H1 (cell line): ENCODE measurements around the gene RASGEF1C. TPM values are rescaled to one million over a fixed set of nuclear protein-coding genes. Genes with fewer than 3 reads are reported as not detected.

Experiments
- RAD21 ChIP-seq, 2 experiments: IDR thresholded peaks in 1 of 2; conservative IDR thresholded peaks in 1 of 2; 2 replicates each; pipeline ENCODE4 v1.6.1; 2011; ENCODE audit warnings: low read depth in 2 of 2, low read length in 2 of 2, improper control_type of control experiment in 1 of 2, inconsistent platforms in 1 of 2, mild to moderate bottlenecking in 1 of 2, moderate library complexity in 1 of 2
- polyA plus RNA-seq, 7 experiments: library from polyadenylated mRNA; depleted of rRNA in 3 of 7; stranded (reverse) in 5 of 7; unstranded in 2 of 7; fragments of >200 nt in 5 of 7; fragments of 200-250 nt in 2 of 7; gene quantifications; 1 replicate in 5 of 7; 2 replicates in 1 of 7; 4 replicates in 1 of 7; pipeline versions ENCODE4 v1.2.1 to v1.2.3, GENCODE V29; 2011 to 2013; ENCODE audit warnings: missing spikeins in 2 of 7, mixed read lengths in 2 of 7
- total RNA-seq: library from RNA; stranded (reverse); fragmentation: NEBNext Ultra II Directional; extraction: Animal tissue kit (Norgen Biotek cat#: 25700); gene quantifications from 2 replicates; pipeline ENCODE4 v1.2.1, GENCODE V29; 2021
- TF ChIP-seq, protein P1 (sequence below), 3 experiments: IDR thresholded peaks; 1 replicate in 2 of 3; 2 replicates in 1 of 3; pipeline versions ENCODE4 v1.5.1 to v1.6.1; 2011; ENCODE audit warnings: low read length in 3 of 3, mild to moderate bottlenecking in 3 of 3, inconsistent platforms in 2 of 3, low read depth in 1 of 3, moderate library complexity in 1 of 3; ENCODE audit not compliant: insufficient read depth in 1 of 3; ENCODE audit errors: control extremely low read depth in 1 of 3

RASGEF1C gene
- total and polyA plus RNA-seq, 2 of the 8 experiments (the other 6 are each of a cell fraction or from before 2014, with no cell fraction given), result 0.26 to 0.61 TPM

- TF ChIP-seq, protein P1, sequence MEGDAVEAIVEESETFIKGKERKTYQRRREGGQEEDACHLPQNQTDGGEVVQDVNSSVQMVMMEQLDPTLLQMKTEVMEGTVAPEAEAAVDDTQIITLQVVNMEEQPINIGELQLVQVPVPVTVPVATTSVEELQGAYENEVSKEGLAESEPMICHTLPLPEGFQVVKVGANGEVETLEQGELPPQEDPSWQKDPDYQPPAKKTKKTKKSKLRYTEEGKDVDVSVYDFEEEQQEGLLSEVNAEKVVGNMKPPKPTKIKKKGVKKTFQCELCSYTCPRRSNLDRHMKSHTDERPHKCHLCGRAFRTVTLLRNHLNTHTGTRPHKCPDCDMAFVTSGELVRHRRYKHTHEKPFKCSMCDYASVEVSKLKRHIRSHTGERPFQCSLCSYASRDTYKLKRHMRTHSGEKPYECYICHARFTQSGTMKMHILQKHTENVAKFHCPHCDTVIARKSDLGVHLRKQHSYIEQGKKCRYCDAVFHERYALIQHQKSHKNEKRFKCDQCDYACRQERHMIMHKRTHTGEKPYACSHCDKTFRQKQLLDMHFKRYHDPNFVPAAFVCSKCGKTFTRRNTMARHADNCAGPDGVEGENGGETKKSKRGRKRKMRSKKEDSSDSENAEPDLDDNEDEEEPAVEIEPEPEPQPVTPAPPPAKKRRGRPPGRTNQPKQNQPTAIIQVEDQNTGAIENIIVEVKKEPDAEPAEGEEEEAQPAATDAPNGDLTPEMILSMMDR (IDR thresholded peaks at IDR 0.05; ENCODE audit: control extremely low read depth in 1 of 3, insufficient read depth in 1 of 3, low read depth in 1 of 3, low read length in 3 of 3), result no peak
- TF ChIP-seq RAD21 (IDR thresholded peaks at IDR 0.05 in 1 of 2, conservative IDR thresholded peaks at IDR 0.05 in 1 of 2; ENCODE audit: low read depth in 2 of 2, low read length in 2 of 2), result no peak
These were observed 32.6 kb upstream of the RASGEF1C start (continued) for GRCh38 chr5:180241600-180241999.
